ENCODE measurements around the gene KRT16.

The KRT16 gene

DNA sequence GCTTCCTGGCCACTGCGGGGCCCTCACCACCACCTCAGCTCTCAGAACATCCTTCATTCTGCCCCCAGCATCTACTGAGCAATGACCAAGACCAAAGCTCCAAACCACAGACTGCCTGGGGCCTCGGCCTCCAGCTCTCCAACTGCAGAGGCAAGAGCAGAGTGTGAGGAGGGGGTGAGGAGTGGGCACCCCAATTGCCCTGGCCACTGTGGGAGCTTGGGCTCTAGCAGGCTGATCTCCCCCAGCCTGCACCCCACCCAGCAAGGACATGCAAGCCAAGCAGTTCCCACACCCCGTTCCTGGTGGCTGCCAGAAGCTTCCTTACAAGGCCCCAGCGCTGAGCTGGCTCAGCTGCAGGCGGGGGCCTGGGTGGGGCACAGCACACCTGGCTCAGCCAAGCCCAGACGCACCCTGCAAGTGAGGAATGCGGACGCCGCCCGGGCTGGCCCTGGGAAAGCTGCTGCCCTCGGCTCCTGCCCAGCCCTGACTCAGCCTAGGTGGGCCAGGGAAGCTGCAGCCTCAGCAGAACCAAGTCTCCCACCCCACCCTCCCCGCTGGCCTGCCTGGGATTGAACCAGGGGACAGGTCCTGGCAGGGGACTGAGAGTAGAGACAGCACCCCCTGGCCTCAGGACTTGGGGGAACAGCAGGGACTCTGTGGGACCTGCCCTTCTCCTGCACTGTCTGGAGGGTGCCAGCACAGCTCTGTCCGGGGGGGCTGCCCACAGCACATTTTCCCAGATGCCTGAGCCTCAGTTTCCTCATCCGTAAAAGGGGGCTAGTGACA is 41.5 kb upstream of the KRT16 start:
- Histone ChIP-seq H3K36me3 (ENCODE audit: control insufficient read depth, insufficient read depth, low read length, severe bottlenecking) (no peaks in the 10 kb centered on the region), H3K4me1 (ENCODE audit: control insufficient read depth, insufficient read depth, low read length) (no peaks in the 10 kb centered on the region), H3K9me3 (ENCODE audit: control insufficient read depth, low read length) (no peaks in the 10 kb centered on the region), H3K27me3 (replicated peaks; ENCODE audit: control insufficient read depth, insufficient read depth, low read length) (no peaks in the 10 kb centered on the region), H3K4me3 (ENCODE audit: low read length) (no peak overlapping the region), H3K9ac (ENCODE audit: low read length) (no peak overlapping the region)
- no peak for DNase-seq (ENCODE audit: low read depth)

DNA sequence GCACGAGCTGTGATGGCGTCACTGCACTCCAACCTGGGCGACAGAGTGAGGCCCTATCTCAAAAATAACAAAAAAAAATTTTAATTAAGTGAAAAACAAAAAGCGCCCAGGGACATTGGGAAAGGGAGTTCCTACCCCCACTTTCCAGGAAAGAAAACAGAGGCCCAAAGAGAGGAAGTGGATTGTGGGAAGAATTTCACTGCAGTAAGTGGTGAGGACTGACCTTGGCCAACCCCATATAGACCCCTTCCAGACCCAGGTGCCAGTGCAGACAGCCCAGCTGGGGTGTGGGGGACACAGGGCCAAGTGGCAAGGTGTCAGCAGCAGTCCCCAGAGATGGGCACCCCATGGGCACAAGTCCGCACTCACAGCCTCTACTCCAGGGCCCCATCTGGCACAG is 40.9 kb upstream of the KRT16 start:
- H3K9me3 ChIP-seq (ENCODE audit: control insufficient read depth, low read length) = no peaks in the 10 kb centered on the region

DNA sequence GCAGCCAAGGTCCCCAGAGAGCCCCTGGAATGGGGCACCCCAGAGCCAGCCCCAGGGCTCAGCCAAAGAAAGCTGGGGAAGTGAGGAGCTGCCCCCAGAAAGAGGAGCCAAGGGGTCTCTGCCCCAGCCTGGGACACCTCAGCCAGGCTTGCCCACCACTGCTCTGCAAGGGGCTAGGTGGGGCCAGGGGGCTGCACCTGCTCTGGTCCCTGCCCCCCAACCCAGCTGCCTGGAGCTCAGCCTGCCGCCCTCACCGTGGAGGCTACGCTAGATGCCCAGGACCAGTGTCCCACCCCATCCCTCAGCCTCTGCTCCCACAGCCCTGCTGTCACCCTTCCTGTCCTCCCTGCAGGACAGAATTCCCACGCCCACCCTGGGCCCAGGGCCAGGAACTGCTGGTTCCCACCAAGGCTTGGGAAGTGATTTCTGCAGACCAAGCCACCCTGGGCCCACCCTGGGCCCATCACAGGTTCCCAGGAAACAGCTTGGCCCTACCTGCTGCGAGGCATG is 39.9 kb upstream of the KRT16 start:
- Histone ChIP-seq H3K4me1 (ENCODE audit: control insufficient read depth, insufficient read depth, low read length) (peaks cover 9% of the 10 kb centered on the region), H3K9ac (ENCODE audit: low read length) (no peak overlapping the region), H3K36me3 (ENCODE audit: control insufficient read depth, insufficient read depth, low read length, severe bottlenecking) (no peaks in the 10 kb centered on the region), H3K27me3 (replicated peaks; ENCODE audit: control insufficient read depth, insufficient read depth, low read length) (no peaks in the 10 kb centered on the region), H3K9me3 (ENCODE audit: control insufficient read depth, low read length) (no peaks in the 10 kb centered on the region), H3K4me3 (ENCODE audit: low read length) (no peak overlapping the region)
- no peak for DNase-seq (ENCODE audit: low read depth)

More for the DNA sequence above, 40.9 kb upstream of the KRT16 start:
- no peaks in the 10 kb centered on the region for H3K27me3 ChIP-seq (replicated peaks; ENCODE audit: control insufficient read depth, insufficient read depth, low read length)
- H3K9ac ChIP-seq (ENCODE audit: low read length) = no peak overlapping the region
- no peak for DNase-seq (ENCODE audit: low read depth)
- no peak overlapping the region for H3K4me3 ChIP-seq (ENCODE audit: low read length)
- no peaks in the 10 kb centered on the region for H3K36me3 ChIP-seq (ENCODE audit: control insufficient read depth, insufficient read depth, low read length, severe bottlenecking)
- peaks cover 4% of the 10 kb centered on the region for H3K4me1 ChIP-seq (ENCODE audit: control insufficient read depth, insufficient read depth, low read length)

DNA sequence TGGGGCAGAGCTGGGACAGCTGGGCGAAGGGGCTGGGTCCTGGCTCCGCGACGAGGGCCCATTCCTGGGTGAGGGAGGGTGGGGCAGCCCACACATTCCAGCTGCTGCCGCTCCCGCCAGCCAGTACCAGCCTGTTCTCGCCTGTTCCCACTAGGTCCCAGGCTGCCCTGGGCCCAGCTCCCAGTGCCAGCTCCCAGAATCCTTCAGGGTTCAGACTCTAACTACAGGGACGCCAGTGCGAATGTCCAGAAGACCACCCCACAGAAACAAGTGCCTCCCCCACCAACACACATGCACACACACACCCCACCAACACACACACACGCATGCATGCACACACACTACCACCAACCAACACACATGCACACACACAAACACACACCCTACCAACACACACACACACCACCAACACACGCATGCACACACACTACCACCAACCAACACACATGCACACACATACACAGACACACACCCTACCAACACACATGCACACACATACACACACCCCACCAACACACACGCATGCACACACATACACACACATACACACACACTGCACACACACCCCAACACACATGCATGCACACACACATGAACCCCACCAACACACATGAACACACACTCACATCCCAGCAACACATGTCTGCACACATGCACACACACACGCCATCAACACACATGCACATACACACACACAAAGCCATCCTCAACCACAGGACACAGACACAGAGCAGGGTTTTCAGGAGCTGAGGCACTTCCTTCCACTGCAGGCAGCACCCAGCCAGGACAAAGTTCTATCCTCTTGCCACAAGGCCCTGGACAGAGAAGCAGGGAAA is 39.3 kb upstream of the KRT16 start:
- Histone ChIP-seq H3K9me3 (ENCODE audit: control insufficient read depth, low read length) (no peaks in the 10 kb centered on the region), H3K36me3 (ENCODE audit: control insufficient read depth, insufficient read depth, low read length, severe bottlenecking) (no peaks in the 10 kb centered on the region), H3K4me1 (ENCODE audit: control insufficient read depth, insufficient read depth, low read length) (peaks cover 9% of the 10 kb centered on the region), H3K4me3 (ENCODE audit: low read length) (no peak overlapping the region), H3K9ac (ENCODE audit: low read length) (no peak overlapping the region), H3K27me3 (replicated peaks; ENCODE audit: control insufficient read depth, insufficient read depth, low read length) (no peaks in the 10 kb centered on the region)
- DNase-seq (ENCODE audit: low read depth) = no peak

DNA sequence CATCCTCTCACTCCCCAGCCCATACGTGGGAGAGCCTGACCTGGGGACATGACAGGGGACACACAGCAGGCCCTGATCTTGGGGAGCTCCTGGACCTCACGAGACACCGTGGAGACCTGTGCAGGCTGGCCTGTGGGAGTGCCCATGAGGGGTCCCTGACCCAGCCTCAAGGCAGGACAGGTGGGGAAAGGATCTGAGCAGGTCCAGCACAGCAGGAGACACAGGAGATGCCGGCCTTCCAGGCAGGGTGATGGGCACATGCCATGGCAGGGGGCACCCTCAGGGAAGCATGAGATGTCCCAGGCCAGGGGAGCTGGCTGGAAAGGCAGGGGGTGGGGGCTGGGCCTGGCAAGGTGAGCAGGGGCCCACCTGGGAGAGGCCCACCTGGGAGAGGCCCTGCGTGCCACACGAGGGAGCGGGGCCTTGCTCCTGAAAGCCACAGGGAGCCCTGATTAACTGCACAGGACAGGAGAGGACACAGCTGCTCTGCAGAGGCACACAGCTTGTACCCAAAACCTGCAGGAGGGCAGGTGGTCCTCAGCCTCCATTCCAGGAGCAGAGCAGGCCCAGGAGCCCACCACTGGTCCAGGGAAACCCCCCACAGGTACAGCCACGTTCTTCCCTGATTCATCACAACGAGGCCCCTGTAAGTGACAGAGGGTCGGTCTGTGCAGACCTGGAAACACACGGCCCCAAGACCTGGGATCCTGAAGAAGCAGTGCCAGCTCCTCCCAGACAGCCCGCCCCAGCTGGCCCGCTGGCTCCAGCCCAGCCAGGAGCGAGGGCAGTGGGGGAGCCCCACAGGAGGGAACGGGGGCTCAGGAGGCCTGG is 38.4 kb upstream of the KRT16 start:
- H3K27me3 ChIP-seq (replicated peaks; ENCODE audit: control insufficient read depth, insufficient read depth, low read length) = no peaks in the 10 kb centered on the region
- DNase-seq (ENCODE audit: low read depth) = no peak
- no peak overlapping the region for H3K9ac ChIP-seq (ENCODE audit: low read length)
- no peaks in the 10 kb centered on the region for H3K36me3 ChIP-seq (ENCODE audit: control insufficient read depth, insufficient read depth, low read length, severe bottlenecking)
- peaks cover 9% of the 10 kb centered on the region for H3K4me1 ChIP-seq (ENCODE audit: control insufficient read depth, insufficient read depth, low read length)
- no peaks in the 10 kb centered on the region for H3K9me3 ChIP-seq (ENCODE audit: control insufficient read depth, low read length)
- H3K4me3 ChIP-seq (ENCODE audit: low read length) = no peak overlapping the region

- Histone ChIP-seq H3K27me3 (replicated peaks; ENCODE audit: control insufficient read depth, insufficient read depth, low read length) (no peaks in the 10 kb centered on the region), H3K4me1 (ENCODE audit: control insufficient read depth, insufficient read depth, low read length) (peaks cover 15% of the 10 kb centered on the region), H3K9me3 (ENCODE audit: control insufficient read depth, low read length) (no peaks in the 10 kb centered on the region), H3K9ac (ENCODE audit: low read length) (no peak overlapping the region), H3K36me3 (ENCODE audit: control insufficient read depth, insufficient read depth, low read length, severe bottlenecking) (no peaks in the 10 kb centered on the region), H3K4me3 (ENCODE audit: low read length) (no peak overlapping the region)
- no peak for DNase-seq (ENCODE audit: low read depth)
These were observed 37.5 kb upstream of the KRT16 start for GRCh38 chr17:41649923-41650519.

DNA sequence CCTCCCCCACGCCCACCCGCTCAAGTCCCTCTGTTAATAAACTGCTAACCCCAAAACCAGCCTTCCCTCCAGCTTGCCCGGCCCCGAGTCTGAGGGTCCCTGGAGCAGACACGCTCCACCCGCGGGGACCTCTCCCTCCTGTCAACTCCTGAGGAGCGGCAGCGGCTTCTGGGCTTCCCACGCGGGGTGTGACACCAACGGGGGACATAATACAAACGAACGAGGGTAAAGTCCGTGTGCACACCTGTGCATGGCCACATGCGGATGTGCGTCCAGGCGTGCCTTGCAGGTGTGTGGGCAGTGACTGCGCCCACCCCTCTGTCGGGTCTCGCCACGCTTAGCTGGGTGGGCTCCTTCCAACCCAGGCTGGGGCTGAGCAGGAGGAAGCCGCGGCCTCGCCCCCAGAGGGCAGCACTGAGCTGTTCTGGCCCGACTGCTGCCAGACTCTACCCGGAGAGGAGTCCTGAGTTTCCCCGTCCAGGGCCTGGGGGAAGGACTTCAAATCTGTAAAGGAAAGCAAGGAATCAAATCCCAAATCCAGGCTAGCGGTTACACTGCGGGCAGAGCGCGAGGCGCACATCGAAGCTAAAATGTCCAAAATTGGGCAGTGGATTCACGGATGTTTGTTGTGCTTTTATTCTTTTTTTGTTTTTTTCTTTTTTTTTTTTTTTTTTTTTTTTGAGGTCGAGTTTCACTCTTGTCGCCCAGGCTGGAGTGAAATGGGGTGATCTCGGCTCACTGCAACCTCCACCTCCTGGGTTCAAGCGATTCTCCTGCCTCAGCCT is 36.0 kb upstream of the KRT16 start:
- Histone ChIP-seq H3K36me3 (ENCODE audit: control insufficient read depth, insufficient read depth, low read length, severe bottlenecking) (no peaks in the 10 kb centered on the region), H3K4me1 (ENCODE audit: control insufficient read depth, insufficient read depth, low read length) (peaks cover 15% of the 10 kb centered on the region), H3K27me3 (replicated peaks; ENCODE audit: control insufficient read depth, insufficient read depth, low read length) (no peaks in the 10 kb centered on the region), H3K4me3 (ENCODE audit: low read length) (peak overlapping the region; percentile 64), H3K9ac (ENCODE audit: low read length) (peak overlapping the region; percentile 74), H3K9me3 (ENCODE audit: control insufficient read depth, low read length) (no peaks in the 10 kb centered on the region)
- DNase-seq (ENCODE audit: low read depth) = peak; percentile 94

- Histone ChIP-seq H3K9me3 (ENCODE audit: control insufficient read depth, low read length) (no peaks in the 10 kb centered on the region), H3K36me3 (ENCODE audit: control insufficient read depth, insufficient read depth, low read length, severe bottlenecking) (no peaks in the 10 kb centered on the region), H3K9ac (ENCODE audit: low read length) (peak overlapping the region; percentile 74), H3K4me1 (ENCODE audit: control insufficient read depth, insufficient read depth, low read length) (peaks cover 15% of the 10 kb centered on the region), H3K4me3 (ENCODE audit: low read length) (no peak overlapping the region), H3K27me3 (replicated peaks; ENCODE audit: control insufficient read depth, insufficient read depth, low read length) (no peaks in the 10 kb centered on the region)
- peak; percentile 89 for DNase-seq (ENCODE audit: low read depth)
These were observed 35.4 kb upstream of the KRT16 start for GRCh38 chr17:41647940-41648410.

- H3K9me3 ChIP-seq (ENCODE audit: control insufficient read depth, low read length) = no peaks in the 10 kb centered on the region
- H3K9ac ChIP-seq (ENCODE audit: low read length) = no peak overlapping the region
- H3K4me3 ChIP-seq (ENCODE audit: low read length) = no peak overlapping the region
- no peaks in the 10 kb centered on the region for H3K27me3 ChIP-seq (replicated peaks; ENCODE audit: control insufficient read depth, insufficient read depth, low read length)
- no peaks in the 10 kb centered on the region for H3K36me3 ChIP-seq (ENCODE audit: control insufficient read depth, insufficient read depth, low read length, severe bottlenecking)
- H3K4me1 ChIP-seq (ENCODE audit: control insufficient read depth, insufficient read depth, low read length) = peaks cover 15% of the 10 kb centered on the region
- DNase-seq (ENCODE audit: low read depth) = no peak
These were observed 34.7 kb upstream of the KRT16 start for GRCh38 chr17:41647038-41647813.

Measured in adipocyte (in vitro differentiated cells).